Neural cell (in vitro differentiated cells): ENCODE measurements around the gene CREBBP. TPM values are rescaled to one million over a fixed set of nuclear protein-coding genes. Genes with fewer than 3 reads are reported as not detected.

Experiments used
- H2AFZ ChIP-seq: fragments of 200-600, 300-800 bp; sonication (generic), shearing (Covaris generic); 2 replicates; pipeline ENCODE4 v1.6.0; 2014; ENCODE audit warnings: low read depth, mild to moderate bottlenecking, antibody characterized with exemption, low read length, moderate library complexity
- H3F3A ChIP-seq: fragments of 200-600 bp; shearing (Covaris generic); 2 replicates; pipeline ENCODE4 v1.6.1; 2016; ENCODE audit warnings: mild to moderate bottlenecking, moderate library complexity, mixed read lengths, antibody characterized with exemption, low read length; ENCODE audit not compliant: insufficient read depth, poor library complexity, severe bottlenecking
- H3K27ac ChIP-seq: fragments of 200-600, 300-800 bp; sonication (generic), shearing (Covaris generic); 2 replicates; pipeline ENCODE4 v1.5.1; 2014; ENCODE audit warnings: mild to moderate bottlenecking, low read length, moderate library complexity
- H3K27me3 ChIP-seq: fragments of 300-800, 200-600 bp; sonication (generic), shearing (Covaris generic); 2 replicates; pipeline ENCODE4 v1.6.0; 2014; ENCODE audit warnings: mild to moderate bottlenecking, low read depth, low read length, moderate library complexity; ENCODE audit not compliant: insufficient read depth
- H3K36me3 ChIP-seq: fragments of 300-800, 200-600 bp; sonication (generic), shearing (Covaris generic); 2 replicates; pipeline ENCODE4 v1.5.1; 2014; ENCODE audit warnings: mild to moderate bottlenecking, antibody characterized with exemption, low read length, moderate library complexity; ENCODE audit not compliant: insufficient read depth
- H3K4me2 ChIP-seq: fragments of 300-800, 200-600 bp; sonication (generic), shearing (Covaris generic); 2 replicates; pipeline ENCODE4 v1.6.0; 2014; ENCODE audit warnings: mild to moderate bottlenecking, low read length
- H3K4me3 ChIP-seq: fragments of 300-800, 200-600 bp; sonication (generic), shearing (Covaris generic); 2 replicates; pipeline ENCODE4 v1.5.1; 2014; ENCODE audit warnings: mild to moderate bottlenecking, low read length, moderate library complexity
- H3K79me2 ChIP-seq: fragments of 200-600 bp; shearing (Covaris generic); replicated peaks from 2 replicates; pipeline ENCODE4 v1.6.0; 2014; ENCODE audit warnings: mild to moderate bottlenecking, low read length, moderate library complexity; ENCODE audit not compliant: insufficient read depth
- H3K9ac ChIP-seq: fragments of 300-800, 200-600 bp; sonication (generic), shearing (Covaris generic); 2 replicates; pipeline ENCODE4 v1.6.1; 2016; ENCODE audit warnings: mild to moderate bottlenecking, low read length, mixed read lengths
- H3K9me2 ChIP-seq: fragments of 200-600 bp; shearing (Covaris generic); 2 replicates; pipeline ENCODE4 v1.6.1; 2016; ENCODE audit warnings: mild to moderate bottlenecking, low read length, mixed read lengths; ENCODE audit not compliant: insufficient read depth
- H3K9me3 ChIP-seq: fragments of 200-600, 300-800 bp; sonication (generic), shearing (Covaris generic); 2 replicates; pipeline ENCODE4 v1.6.1; 2016; ENCODE audit warnings: mild to moderate bottlenecking, mixed run types, low read length, moderate library complexity, mixed read lengths
- H4K20me1 ChIP-seq: fragments of 200-600 bp; shearing (Covaris generic); 2 replicates; pipeline ENCODE4 v1.6.1; 2016; ENCODE audit warnings: mild to moderate bottlenecking, mixed run types; ENCODE audit not compliant: insufficient read depth
- CTCF ChIP-seq: fragments of 450-650 bp; IDR thresholded peaks from 2 replicates; pipeline ENCODE4 v1.5.1; 2014; ENCODE audit warnings: antibody characterized with exemption, mild to moderate bottlenecking, moderate library complexity; ENCODE audit not compliant: poor library complexity, severe bottlenecking
- EP300 ChIP-seq: fragments of 450-650 bp; conservative IDR thresholded peaks from 2 replicates; pipeline ENCODE4 v1.6.1; 2014; ENCODE audit warnings: antibody characterized with exemption, mild to moderate bottlenecking, moderate library complexity; ENCODE audit not compliant: poor library complexity, severe bottlenecking
- EZH2 ChIP-seq: fragments of 200-600, 300-800 bp; shearing (Covaris generic), sonication (generic); IDR thresholded peaks from 2 replicates; pipeline ENCODE4 v1.6.1; 2014; ENCODE audit warnings: antibody characterized with exemption, low read length, borderline replicate concordance, mild to moderate bottlenecking; ENCODE audit not compliant: insufficient read depth, poor library complexity, severe bottlenecking
- MXI1 ChIP-seq: fragments of 450-650 bp; conservative IDR thresholded peaks from 2 replicates; pipeline ENCODE4 v1.6.1; 2014; ENCODE audit warnings: antibody characterized with exemption, mild to moderate bottlenecking; ENCODE audit not compliant: poor library complexity, severe bottlenecking
- POLR2AphosphoS5 ChIP-seq: IDR thresholded peaks from 2 replicates; pipeline ENCODE4 v1.6.1; 2012
- RAD21 ChIP-seq: fragments of 450-650 bp; conservative IDR thresholded peaks from 2 replicates; pipeline ENCODE4 v1.6.1; 2014; ENCODE audit warnings: antibody characterized with exemption, mild to moderate bottlenecking, moderate library complexity
- REST ChIP-seq: IDR thresholded peaks from 2 replicates; pipeline ENCODE4 v1.6.1; 2012; ENCODE audit warnings: borderline replicate concordance
- SMC3 ChIP-seq: fragments of 450-650 bp; conservative IDR thresholded peaks from 2 replicates; pipeline ENCODE4 v1.6.1; 2014; ENCODE audit warnings: antibody characterized with exemption, mild to moderate bottlenecking, moderate library complexity; ENCODE audit not compliant: poor library complexity
- TAF1 ChIP-seq: IDR thresholded peaks from 2 replicates; pipeline ENCODE4 v1.6.1; 2012; ENCODE audit warnings: low read depth
- polyA plus RNA-seq: library from polyadenylated mRNA; depleted of rRNA; stranded (reverse); fragments of >200 nt; gene quantifications from 2 replicates; pipeline ENCODE4 v1.2.3, GENCODE V29; 2014

CREBBP gene
- polyA plus RNA-seq, 1 donor from 2014 or later, result 3.3 TPM

GRCh38 chr16:3738541-3738940 is 142.0 kb downstream of the CREBBP start:
- no peak overlapping the region for H3K27ac ChIP-seq
- no peaks in the 10 kb centered on the region for H3K9me2 ChIP-seq
- TF ChIP-seq REST (no peak), CTCF (no peak), SMC3 (no peak), RAD21 (no peak), MXI1 (no peak), TAF1 (no peak), POLR2AphosphoS5 (no peak), EZH2 (no peak), EP300 (no peak)
- H3K9me3 ChIP-seq, result no peaks in the 10 kb centered on the region
- H3K4me2 ChIP-seq, result no peak overlapping the region
- no peaks in the 10 kb centered on the region for H3K27me3 ChIP-seq
- no peaks in the 10 kb centered on the region for H3F3A ChIP-seq
- H3K9ac ChIP-seq, result no peak overlapping the region
- peaks cover 10% of the 10 kb centered on the region for H3K36me3 ChIP-seq
- H4K20me1 ChIP-seq, result no peaks in the 10 kb centered on the region
- H3K79me2 ChIP-seq, result no peaks in the 10 kb centered on the region
- H2AFZ ChIP-seq, result no peak overlapping the region
- H3K4me3 ChIP-seq, result no peak overlapping the region

- Histone ChIP-seq H3K27ac (no peak overlapping the region), H2AFZ (no peak overlapping the region), H3K4me3 (no peak overlapping the region), H3K79me2 (no peaks in the 10 kb centered on the region), H3K9me2 (no peaks in the 10 kb centered on the region), H3K36me3 (peaks cover 10% of the 10 kb centered on the region), H3K4me2 (no peak overlapping the region), H4K20me1 (no peaks in the 10 kb centered on the region), H3F3A (no peaks in the 10 kb centered on the region), H3K27me3 (no peaks in the 10 kb centered on the region), H3K9me3 (no peaks in the 10 kb centered on the region), H3K9ac (no peak overlapping the region)
- TF ChIP-seq POLR2AphosphoS5 (no peak), MXI1 (no peak), EZH2 (no peak), REST (no peak), EP300 (no peak), TAF1 (no peak), CTCF (no peak), RAD21 (no peak)
Observed at GRCh38 chr16:3738128-3738527, 142.4 kb downstream of the CREBBP start.
